ENCODE measurements around the gene UGT2B17. TPM values are rescaled to one million over a fixed set of nuclear protein-coding genes. Genes with fewer than 3 reads are reported as not detected.

Gene UGT2B17
- polyA plus RNA-seq, 1 donor from 2014 or later: not detected

DNA sequence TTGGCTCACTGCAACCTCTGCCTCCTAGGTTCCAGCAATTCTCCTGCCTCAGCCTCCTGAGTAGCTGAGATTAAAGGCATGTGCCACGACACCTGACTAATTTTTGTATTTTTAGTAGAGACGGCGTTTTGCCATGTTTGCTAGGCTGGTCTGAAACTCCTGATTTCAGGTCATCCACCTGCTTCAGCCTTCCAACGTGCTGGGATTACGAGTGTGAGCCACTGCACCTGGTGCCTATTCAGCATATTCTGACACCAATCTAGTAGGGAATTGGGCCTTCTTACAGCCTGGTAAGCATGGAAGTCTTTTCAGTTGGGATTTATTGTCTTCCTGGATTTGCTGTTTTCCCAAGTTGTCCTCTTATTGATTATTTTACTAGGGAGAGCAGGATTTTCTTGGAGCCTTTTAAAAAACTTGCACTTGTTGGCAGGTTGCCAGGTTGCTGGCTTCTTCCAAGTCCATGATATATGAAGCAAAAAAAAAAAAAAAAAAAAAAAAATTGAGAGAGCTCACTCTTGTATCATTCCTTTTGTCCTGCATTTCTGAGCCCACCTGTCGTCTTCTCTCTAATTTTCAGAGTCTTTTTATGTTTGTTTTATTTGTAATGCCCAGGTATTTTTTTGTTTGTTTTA is 85.2 kb downstream of the UGT2B17 start:
- Histone ChIP-seq H3K36me3 (ENCODE audit: insufficient read depth, low read length) (no peaks in the 10 kb centered on the region), H3K9me3 (ENCODE audit: low read length) (no peaks in the 10 kb centered on the region), H4K20me1 (ENCODE audit: insufficient read depth) (no peaks in the 10 kb centered on the region), H3K27me3 (ENCODE audit: insufficient read depth, low read depth, low read length) (no peaks in the 10 kb centered on the region), H3K27ac (ENCODE audit: low read length) (no peak overlapping the region), H3K79me2 (replicated peaks; ENCODE audit: insufficient read depth, low read length) (no peaks in the 10 kb centered on the region), H2AFZ (ENCODE audit: low read depth, low read length) (no peak overlapping the region), H3K4me2 (ENCODE audit: low read length) (no peak overlapping the region), H3F3A (ENCODE audit: insufficient read depth, low read length, poor library complexity, severe bottlenecking) (no peaks in the 10 kb centered on the region), H3K9me2 (ENCODE audit: insufficient read depth, low read length) (no peaks in the 10 kb centered on the region), H3K9ac (ENCODE audit: low read length) (no peak overlapping the region), H3K4me3 (ENCODE audit: low read length) (no peak overlapping the region)
- TF ChIP-seq TAF1 (IDR thresholded peaks at IDR 0.05; ENCODE audit: low read depth) (no peak), EZH2 (IDR thresholded peaks at IDR 0.05; ENCODE audit: borderline replicate concordance, insufficient read depth, low read length, poor library complexity, severe bottlenecking) (no peak), MXI1 (conservative IDR thresholded peaks at IDR 0.05; ENCODE audit: poor library complexity, severe bottlenecking) (no peak), SMC3 (conservative IDR thresholded peaks at IDR 0.05; ENCODE audit: poor library complexity) (no peak), EP300 (conservative IDR thresholded peaks at IDR 0.05; ENCODE audit: poor library complexity, severe bottlenecking) (no peak), RAD21 (conservative IDR thresholded peaks at IDR 0.05) (no peak), POLR2AphosphoS5 (IDR thresholded peaks at IDR 0.05) (no peak)
- TF ChIP-seq, protein P1, sequence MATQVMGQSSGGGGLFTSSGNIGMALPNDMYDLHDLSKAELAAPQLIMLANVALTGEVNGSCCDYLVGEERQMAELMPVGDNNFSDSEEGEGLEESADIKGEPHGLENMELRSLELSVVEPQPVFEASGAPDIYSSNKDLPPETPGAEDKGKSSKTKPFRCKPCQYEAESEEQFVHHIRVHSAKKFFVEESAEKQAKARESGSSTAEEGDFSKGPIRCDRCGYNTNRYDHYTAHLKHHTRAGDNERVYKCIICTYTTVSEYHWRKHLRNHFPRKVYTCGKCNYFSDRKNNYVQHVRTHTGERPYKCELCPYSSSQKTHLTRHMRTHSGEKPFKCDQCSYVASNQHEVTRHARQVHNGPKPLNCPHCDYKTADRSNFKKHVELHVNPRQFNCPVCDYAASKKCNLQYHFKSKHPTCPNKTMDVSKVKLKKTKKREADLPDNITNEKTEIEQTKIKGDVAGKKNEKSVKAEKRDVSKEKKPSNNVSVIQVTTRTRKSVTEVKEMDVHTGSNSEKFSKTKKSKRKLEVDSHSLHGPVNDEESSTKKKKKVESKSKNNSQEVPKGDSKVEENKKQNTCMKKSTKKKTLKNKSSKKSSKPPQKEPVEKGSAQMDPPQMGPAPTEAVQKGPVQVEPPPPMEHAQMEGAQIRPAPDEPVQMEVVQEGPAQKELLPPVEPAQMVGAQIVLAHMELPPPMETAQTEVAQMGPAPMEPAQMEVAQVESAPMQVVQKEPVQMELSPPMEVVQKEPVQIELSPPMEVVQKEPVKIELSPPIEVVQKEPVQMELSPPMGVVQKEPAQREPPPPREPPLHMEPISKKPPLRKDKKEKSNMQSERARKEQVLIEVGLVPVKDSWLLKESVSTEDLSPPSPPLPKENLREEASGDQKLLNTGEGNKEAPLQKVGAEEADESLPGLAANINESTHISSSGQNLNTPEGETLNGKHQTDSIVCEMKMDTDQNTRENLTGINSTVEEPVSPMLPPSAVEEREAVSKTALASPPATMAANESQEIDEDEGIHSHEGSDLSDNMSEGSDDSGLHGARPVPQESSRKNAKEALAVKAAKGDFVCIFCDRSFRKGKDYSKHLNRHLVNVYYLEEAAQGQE (IDR thresholded peaks at IDR 0.05; ENCODE audit: borderline replicate concordance): no peak
- TF ChIP-seq, protein P2, sequence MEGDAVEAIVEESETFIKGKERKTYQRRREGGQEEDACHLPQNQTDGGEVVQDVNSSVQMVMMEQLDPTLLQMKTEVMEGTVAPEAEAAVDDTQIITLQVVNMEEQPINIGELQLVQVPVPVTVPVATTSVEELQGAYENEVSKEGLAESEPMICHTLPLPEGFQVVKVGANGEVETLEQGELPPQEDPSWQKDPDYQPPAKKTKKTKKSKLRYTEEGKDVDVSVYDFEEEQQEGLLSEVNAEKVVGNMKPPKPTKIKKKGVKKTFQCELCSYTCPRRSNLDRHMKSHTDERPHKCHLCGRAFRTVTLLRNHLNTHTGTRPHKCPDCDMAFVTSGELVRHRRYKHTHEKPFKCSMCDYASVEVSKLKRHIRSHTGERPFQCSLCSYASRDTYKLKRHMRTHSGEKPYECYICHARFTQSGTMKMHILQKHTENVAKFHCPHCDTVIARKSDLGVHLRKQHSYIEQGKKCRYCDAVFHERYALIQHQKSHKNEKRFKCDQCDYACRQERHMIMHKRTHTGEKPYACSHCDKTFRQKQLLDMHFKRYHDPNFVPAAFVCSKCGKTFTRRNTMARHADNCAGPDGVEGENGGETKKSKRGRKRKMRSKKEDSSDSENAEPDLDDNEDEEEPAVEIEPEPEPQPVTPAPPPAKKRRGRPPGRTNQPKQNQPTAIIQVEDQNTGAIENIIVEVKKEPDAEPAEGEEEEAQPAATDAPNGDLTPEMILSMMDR (IDR thresholded peaks at IDR 0.05; ENCODE audit: poor library complexity, severe bottlenecking): no peak

DNA sequence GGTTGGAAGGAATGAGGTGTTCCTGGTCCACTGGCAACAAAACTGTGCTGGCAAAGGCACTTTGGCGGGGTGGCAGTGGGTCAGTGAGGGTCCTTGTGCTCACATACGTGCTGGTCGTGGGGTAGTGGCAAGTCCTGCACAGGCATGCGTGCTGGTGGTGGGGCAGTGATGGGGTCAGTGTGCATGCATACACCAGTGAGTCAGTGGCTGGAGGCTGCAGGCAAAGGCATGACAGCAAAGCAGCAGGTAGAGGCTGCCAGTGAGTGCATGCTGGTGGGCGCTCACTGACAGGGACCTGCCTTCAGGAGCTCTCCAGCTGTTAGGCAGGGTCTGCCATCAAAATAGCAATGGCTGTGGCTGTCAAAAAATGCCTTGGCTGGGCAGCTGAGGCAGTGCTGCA is 86.8 kb downstream of the UGT2B17 start:
- H3K9me3 ChIP-seq (ENCODE audit: low read length): no peaks in the 10 kb centered on the region
- no peaks in the 10 kb centered on the region for H3F3A ChIP-seq (ENCODE audit: insufficient read depth, low read length, poor library complexity, severe bottlenecking)
- no peak for TF ChIP-seq EZH2 (IDR thresholded peaks at IDR 0.05; ENCODE audit: borderline replicate concordance, insufficient read depth, low read length, poor library complexity, severe bottlenecking)
- TF ChIP-seq RAD21 (conservative IDR thresholded peaks at IDR 0.05): no peak
- TF ChIP-seq, protein P2 (IDR thresholded peaks at IDR 0.05; ENCODE audit: poor library complexity, severe bottlenecking): no peak
- no peak for TF ChIP-seq TAF1 (IDR thresholded peaks at IDR 0.05; ENCODE audit: low read depth)
- no peak for TF ChIP-seq POLR2AphosphoS5 (IDR thresholded peaks at IDR 0.05)
- no peak for TF ChIP-seq EP300 (conservative IDR thresholded peaks at IDR 0.05; ENCODE audit: poor library complexity, severe bottlenecking)
- no peak for TF ChIP-seq MXI1 (conservative IDR thresholded peaks at IDR 0.05; ENCODE audit: poor library complexity, severe bottlenecking)
- TF ChIP-seq SMC3 (conservative IDR thresholded peaks at IDR 0.05; ENCODE audit: poor library complexity): no peak
- TF ChIP-seq, protein P1 (IDR thresholded peaks at IDR 0.05; ENCODE audit: borderline replicate concordance): no peak
- H3K36me3 ChIP-seq (ENCODE audit: insufficient read depth, low read length): no peaks in the 10 kb centered on the region
- H3K9ac ChIP-seq (ENCODE audit: low read length): no peak overlapping the region
- H3K27ac ChIP-seq (ENCODE audit: low read length): no peak overlapping the region
- no peaks in the 10 kb centered on the region for H3K27me3 ChIP-seq (ENCODE audit: insufficient read depth, low read depth, low read length)
- no peaks in the 10 kb centered on the region for H4K20me1 ChIP-seq (ENCODE audit: insufficient read depth)
- no peaks in the 10 kb centered on the region for H3K79me2 ChIP-seq (replicated peaks; ENCODE audit: insufficient read depth, low read length)
- H2AFZ ChIP-seq (ENCODE audit: low read depth, low read length): no peak overlapping the region
- H3K9me2 ChIP-seq (ENCODE audit: insufficient read depth, low read length): no peaks in the 10 kb centered on the region
- H3K4me3 ChIP-seq (ENCODE audit: low read length): no peak overlapping the region
- no peak overlapping the region for H3K4me2 ChIP-seq (ENCODE audit: low read length)

Data from neural cell (in vitro differentiated cells).